Stimulated activated CD8-positive, alpha-beta memory T cell treated with anti-CD3 and anti-CD28 coated beads, Interleukin-15, amount 100 ng/mL, for 48 hours (primary cell): ENCODE data around the gene LCOR.
"Not testable (repeated sequence)": the region's sequence is repeated elsewhere in the genome, so short reads cannot be mapped to it uniquely, and the experiment has no call there.

Experiments used
- DNase-seq, 2 donors: peaks; one replicate each; pipeline ENCODE4 v3.0.0-alpha.2; 2020; ENCODE audit warnings: low read depth in 2 of 2

Gene LCOR

GRCh38 chr10:96840841-96841518 lies 8.9 kb downstream of the LCOR start:
- no peak for DNase-seq

- no peak for DNase-seq
These were observed 11.0 kb downstream of the LCOR start for GRCh38 chr10:96842896-96843723.

GRCh38 chr10:96843823-96844222 lies 11.7 kb downstream of the LCOR start:
- no peak for DNase-seq

GRCh38 chr10:96846395-96846794 lies 14.3 kb downstream of the LCOR start:
- no peak for DNase-seq

GRCh38 chr10:96846926-96847325 lies 14.8 kb downstream of the LCOR start:
- DNase-seq = no peak

GRCh38 chr10:96847356-96847755 lies 15.3 kb downstream of the LCOR start:
- not testable (repeated sequence) for DNase-seq

GRCh38 chr10:96850113-96850512 lies 18.0 kb downstream of the LCOR start:
- DNase-seq = no peak

- no peak for DNase-seq
These were observed 18.7 kb downstream of the LCOR start for GRCh38 chr10:96850825-96851224.

- DNase-seq = no peak
These were observed 19.2 kb downstream of the LCOR start for GRCh38 chr10:96851281-96851680.

GRCh38 chr10:96856317-96856716 lies 24.2 kb downstream of the LCOR start:
- DNase-seq = no peak

- no peak for DNase-seq
These were observed 25.4 kb downstream of the LCOR start for GRCh38 chr10:96857301-96858012.

- DNase-seq = no peak
These were observed 26.1 kb downstream of the LCOR start for GRCh38 chr10:96858038-96858705.

- no peak for DNase-seq
These were observed 26.6 kb downstream of the LCOR start for GRCh38 chr10:96858706-96859050.

GRCh38 chr10:96860631-96861277 lies 28.7 kb downstream of the LCOR start:
- DNase-seq = no peak

GRCh38 chr10:96863922-96864543 lies 31.9 kb downstream of the LCOR start:
- no peak for DNase-seq

GRCh38 chr10:96873086-96873485 lies 41.0 kb downstream of the LCOR start:
- DNase-seq = no peak

- no peak for DNase-seq
These were observed 41.8 kb downstream of the LCOR start for GRCh38 chr10:96873756-96874467.

- no peak for DNase-seq
These were observed 46.0 kb downstream of the LCOR start for GRCh38 chr10:96878057-96878456.

GRCh38 chr10:96880575-96880974 lies 48.5 kb downstream of the LCOR start:
- DNase-seq = no peak

- no peak for DNase-seq
These were observed 57.5 kb downstream of the LCOR start for GRCh38 chr10:96889415-96890171.
